Activated B cell treated with CpG ODN at 0.5 μM for 24 hours (primary cell): ENCODE data around the gene MARCHF9. TPM values are rescaled to one million over a fixed set of nuclear protein-coding genes. Genes with fewer than 3 reads are reported as not detected.
A peak's percentile ranks its signal among the peaks of the same experiment; 100 is the strongest.

Experiments used
- ATAC-seq: fragments of 200-7000 bp; cut with Tn5 transposase; one replicate; pipeline ENCODE4 v1.10.0; 2021; ENCODE audit warnings: low read depth, mild to moderate bottlenecking, moderate library complexity
- CTCF ChIA-PET: fragments of 350-600 bp; sonication (Branson Sonifier 250); formaldehyde crosslinking; loops from one replicate; lab custom pipeline; 2021; ENCODE audit warnings: antibody characterized with exemption; lab: Charles Lee
- POLR2A ChIA-PET: fragments of 350-600 bp; sonication (Branson Sonifier 250); formaldehyde crosslinking; loops from one replicate; lab custom pipeline; 2021; ENCODE audit warnings: antibody characterized with exemption; lab: Charles Lee
- DNase-seq: peaks from one replicate; pipeline ENCODE4 v3.0.0; 2022
- H3K27ac Mint-ChIP-seq: one replicate; pipeline ENCODE4 v1.8.0; 2020; ENCODE audit warnings: mixed read lengths
- H3K27me3 Mint-ChIP-seq: one replicate; pipeline ENCODE4 v1.8.0; 2021; ENCODE audit warnings: mixed read lengths
- H3K36me3 Mint-ChIP-seq: one replicate; pipeline ENCODE4 v1.8.0; 2021; ENCODE audit warnings: low read depth, mixed read lengths
- H3K4me1 Mint-ChIP-seq: one replicate; pipeline ENCODE4 v1.8.0; 2021; ENCODE audit warnings: mixed read lengths
- H3K4me3 Mint-ChIP-seq: one replicate; pipeline ENCODE4 v1.8.0; 2020; ENCODE audit warnings: mild to moderate bottlenecking, mixed read lengths
- H3K9me3 Mint-ChIP-seq: one replicate; pipeline ENCODE4 v1.8.0; 2020; ENCODE audit warnings: mixed read lengths
- intact Hi-C: fragments of 100-400 bp; cut with micrococcal nuclease; formaldehyde crosslinking; loops from one replicate; pipeline ENCODE4 v1.15.1; 2024
- total RNA-seq: library from RNA; stranded (reverse); gene quantifications from 2 replicates; pipeline ENCODE4 v1.2.3, GENCODE V29; 2022
- TF ChIP-seq, protein P1 (sequence below): fragments of 200-600 bp; IDR thresholded peaks from one replicate; pipeline ENCODE4 v1.8.0; 2022; ENCODE audit warnings: antibody characterized with exemption, mild to moderate bottlenecking

MARCHF9 gene
- total RNA-seq, 1 donor from 2014 or later: 58.2 TPM

GRCh38 chr12:57737467-57738460, 17.1 kb upstream of the MARCHF9 start:
- Mint-ChIP-seq H3K4me1 (peaks cover 33% of the 10 kb centered on the region), H3K36me3 (peaks cover 36% of the 10 kb centered on the region), H3K27ac (no peak overlapping the region), H3K4me3 (no peak overlapping the region), H3K9me3 (no peaks in the 10 kb centered on the region), H3K27me3 (no peaks in the 10 kb centered on the region)
- TF ChIP-seq, protein P1, sequence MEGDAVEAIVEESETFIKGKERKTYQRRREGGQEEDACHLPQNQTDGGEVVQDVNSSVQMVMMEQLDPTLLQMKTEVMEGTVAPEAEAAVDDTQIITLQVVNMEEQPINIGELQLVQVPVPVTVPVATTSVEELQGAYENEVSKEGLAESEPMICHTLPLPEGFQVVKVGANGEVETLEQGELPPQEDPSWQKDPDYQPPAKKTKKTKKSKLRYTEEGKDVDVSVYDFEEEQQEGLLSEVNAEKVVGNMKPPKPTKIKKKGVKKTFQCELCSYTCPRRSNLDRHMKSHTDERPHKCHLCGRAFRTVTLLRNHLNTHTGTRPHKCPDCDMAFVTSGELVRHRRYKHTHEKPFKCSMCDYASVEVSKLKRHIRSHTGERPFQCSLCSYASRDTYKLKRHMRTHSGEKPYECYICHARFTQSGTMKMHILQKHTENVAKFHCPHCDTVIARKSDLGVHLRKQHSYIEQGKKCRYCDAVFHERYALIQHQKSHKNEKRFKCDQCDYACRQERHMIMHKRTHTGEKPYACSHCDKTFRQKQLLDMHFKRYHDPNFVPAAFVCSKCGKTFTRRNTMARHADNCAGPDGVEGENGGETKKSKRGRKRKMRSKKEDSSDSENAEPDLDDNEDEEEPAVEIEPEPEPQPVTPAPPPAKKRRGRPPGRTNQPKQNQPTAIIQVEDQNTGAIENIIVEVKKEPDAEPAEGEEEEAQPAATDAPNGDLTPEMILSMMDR: no peak
- ChIA-PET CTCF (no interaction called here), POLR2A (no interaction called here)
- ATAC-seq: no peak
- no peak for DNase-seq
- intact Hi-C loops: no loop called here

DNA sequence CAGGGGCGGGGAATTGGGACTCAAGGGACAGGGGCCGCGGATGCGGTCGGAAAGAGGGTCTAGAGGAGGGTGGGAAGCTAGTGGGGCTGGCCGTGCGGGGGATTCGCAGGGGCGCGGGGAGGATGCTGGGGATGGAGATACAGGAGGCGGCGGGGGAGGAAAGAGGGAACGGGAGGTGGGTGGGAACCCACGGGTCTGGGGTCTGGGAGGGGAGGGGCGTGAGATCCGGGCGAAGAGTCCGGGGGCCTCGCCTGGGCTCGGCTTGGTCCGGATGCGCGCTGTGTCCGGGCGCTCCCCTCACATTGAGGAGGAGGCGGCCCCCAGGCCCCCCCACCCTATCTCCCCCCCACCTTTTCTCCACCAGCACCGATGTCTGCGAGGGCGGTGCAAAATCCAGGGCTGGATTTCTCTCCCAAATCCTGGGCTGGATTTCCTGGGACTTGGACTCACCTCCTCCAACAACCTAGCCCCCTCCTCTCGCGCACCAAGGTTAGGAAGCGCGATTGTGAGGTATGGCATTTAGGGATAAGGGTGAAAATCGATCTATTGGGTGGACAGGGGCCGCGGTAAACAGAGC, 16.2 kb upstream of the MARCHF9 start, which contains the start of gene AGAP2:
AGAP2 (minus strand) TSS at position 82 of the 577 bp plus-strand sequence. CDS start 496 bp downstream, outside the sequence.
- ChIA-PET POLR2A (no interaction called here), CTCF (no interaction called here)
- peaks cover 34% of the 10 kb centered on the region for H3K4me1 Mint-ChIP-seq

GRCh38 chr12:57739387-57739786, 15.5 kb upstream of the MARCHF9 start:
- POLR2A ChIA-PET: no interaction called here
- ATAC-seq (no peak), DNase-seq (no peak)
- Mint-ChIP-seq H3K4me3 (peak overlapping the region; percentile 0), H3K4me1 (peaks cover 41% of the 10 kb centered on the region), H3K27me3 (no peaks in the 10 kb centered on the region), H3K9me3 (no peaks in the 10 kb centered on the region), H3K36me3 (peaks cover 22% of the 10 kb centered on the region), H3K27ac (no peak overlapping the region)
- intact Hi-C loops: no loop called here
- TF ChIP-seq, protein P1: no peak
- CTCF ChIA-PET: no interaction called here

More for the DNA sequence above, 16.2 kb upstream of the MARCHF9 start, which contains the start of gene AGAP2:
- H3K27ac Mint-ChIP-seq: no peak within 1 kb of the TSS
- intact Hi-C loops: no loop called here
- peak within 1 kb of the TSS; percentile 0 for H3K4me3 Mint-ChIP-seq
- H3K27me3 Mint-ChIP-seq: no peaks in the 10 kb centered on the region
- ATAC-seq (no peak), DNase-seq (no peak)
- peaks cover 26% of the 10 kb centered on the region for H3K36me3 Mint-ChIP-seq
- TF ChIP-seq, protein P1: no peak
- no peaks in the 10 kb centered on the region for H3K9me3 Mint-ChIP-seq

- peak overlapping the region; percentile 90 for H3K27ac Mint-ChIP-seq
- H3K36me3 Mint-ChIP-seq: peaks cover 22% of the 10 kb centered on the region
- POLR2A ChIA-PET: no interaction called here
- no peaks in the 10 kb centered on the region for H3K9me3 Mint-ChIP-seq
- peaks cover 46% of the 10 kb centered on the region for H3K4me1 Mint-ChIP-seq
- CTCF ChIA-PET: interaction anchor here (1.1 kb wide), 1 partner anchor 157 kb away, joined by 3 read pairs; no protein-coding TSS in a partner anchor
- H3K27me3 Mint-ChIP-seq: no peaks in the 10 kb centered on the region
- TF ChIP-seq, protein P1: no peak
- no peak for DNase-seq
- intact Hi-C loops: loop anchor here (5.0 kb wide), 1 partner anchor 283 kb away; the partner anchor contains the start of genes GLI1 and INHBE
- H3K4me3 Mint-ChIP-seq: no peak overlapping the region
- no peak for ATAC-seq
Observed at GRCh38 chr12:57739914-57740538, 14.9 kb upstream of the MARCHF9 start.
